CD14-positive monocyte (primary cell): ENCODE data around the gene APOH. TPM values are rescaled to one million over a fixed set of nuclear protein-coding genes. Genes with fewer than 3 reads are reported as not detected.

Experiments
- DNase-seq, 3 donors: peaks; one replicate each; pipeline ENCODE4 v3.0.0-alpha.2; 2011 to 2022
- H2AFZ ChIP-seq: 2 replicates; pipeline ENCODE4 v1.6.0; 2012; ENCODE audit warnings: mild to moderate bottlenecking, low read depth, low read length, inconsistent platforms; ENCODE audit not compliant: insufficient read depth, poor library complexity, severe bottlenecking
- H3K27ac ChIP-seq, 2 donors: 1 replicate in 1 of 2; 2 replicates in 1 of 2; pipeline ENCODE4 v1.5.1; 2012 to 2013; ENCODE audit warnings: low read length in 2 of 2, control low read depth in 1 of 2, inconsistent platforms in 1 of 2, low read depth in 1 of 2, mild to moderate bottlenecking in 1 of 2
- H3K27me3 ChIP-seq, 2 donors: one replicate each; pipeline versions ENCODE4 v1.6.0 to v1.6.1; 2011 to 2013; ENCODE audit warnings: low read length in 2 of 2; ENCODE audit not compliant: control insufficient read depth in 2 of 2, insufficient read depth in 2 of 2
- H3K36me3 ChIP-seq, 2 donors: replicated peaks in 1 of 2; 1 replicate in 1 of 2; 2 replicates in 1 of 2; pipeline versions ENCODE4 v1.5.1 to v1.6.1; 2012 to 2013; ENCODE audit warnings: low read length in 2 of 2, control low read depth in 1 of 2, inconsistent platforms in 1 of 2, mild to moderate bottlenecking in 1 of 2; ENCODE audit not compliant: insufficient read depth in 2 of 2, control insufficient read depth in 1 of 2
- H3K4me1 ChIP-seq, 2 donors: 1 replicate in 1 of 2; 2 replicates in 1 of 2; pipeline versions ENCODE4 v1.5.1 to v1.6.1; 2012 to 2013; ENCODE audit warnings: low read length in 2 of 2, control low read depth in 1 of 2, inconsistent platforms in 1 of 2, mild to moderate bottlenecking in 1 of 2, moderate library complexity in 1 of 2; ENCODE audit not compliant: insufficient read depth in 2 of 2, control insufficient read depth in 1 of 2
- H3K4me2 ChIP-seq: replicated peaks from 2 replicates; pipeline ENCODE3; 2012; ENCODE audit warnings: low read length, moderate library complexity, mild to moderate bottlenecking; ENCODE audit not compliant: poor library complexity, severe bottlenecking; ENCODE audit errors: extremely low read depth
- H3K4me3 ChIP-seq, 3 experiments: fragments of 200-600 bp in 1 of 3; sonication (generic) in 1 of 3; replicated peaks in 1 of 3; 1 replicate in 2 of 3; 2 replicates in 1 of 3; pipeline ENCODE4 v1.5.1; 2011 to 2013; ENCODE audit warnings: low read length in 3 of 3, mild to moderate bottlenecking in 3 of 3, control low read depth in 2 of 3, low read depth in 2 of 3, inconsistent platforms in 1 of 3, moderate library complexity in 1 of 3
- H3K79me2 ChIP-seq: 2 replicates; pipeline ENCODE4 v1.6.0; 2012; ENCODE audit warnings: mild to moderate bottlenecking, control low read depth, inconsistent platforms, low read length, moderate library complexity; ENCODE audit not compliant: insufficient read depth
- H3K9ac ChIP-seq: 2 replicates; pipeline ENCODE4 v1.6.0; 2017; ENCODE audit warnings: low read length, mild to moderate bottlenecking; ENCODE audit not compliant: insufficient read depth, poor library complexity, severe bottlenecking
- H3K9me3 ChIP-seq, 2 donors: replicated peaks in 1 of 2; 1 replicate in 1 of 2; 2 replicates in 1 of 2; pipeline versions ENCODE4 v1.5.1 to v1.6.1; 2012 to 2013; ENCODE audit warnings: low read length in 2 of 2, control low read depth in 1 of 2; ENCODE audit not compliant: control insufficient read depth in 1 of 2, insufficient read depth in 1 of 2
- H4K20me1 ChIP-seq: 2 replicates; pipeline ENCODE4 v1.6.0; 2012; ENCODE audit warnings: mild to moderate bottlenecking, low read length, control low read depth, moderate library complexity; ENCODE audit not compliant: insufficient read depth
- H3K27ac Mint-ChIP-seq, 7 donors: one replicate each; pipeline ENCODE4 v1.8.0; 2020; ENCODE audit warnings: mild to moderate bottlenecking in 7 of 7, mixed read lengths in 7 of 7, moderate library complexity in 6 of 7, inconsistent platforms in 2 of 7
- H3K27me3 Mint-ChIP-seq, 3 donors: one replicate each; pipeline ENCODE4 v1.8.0; 2021 to 2022; ENCODE audit warnings: low read depth in 3 of 3, mild to moderate bottlenecking in 3 of 3, mixed read lengths in 3 of 3, moderate library complexity in 3 of 3, inconsistent platforms in 1 of 3
- H3K36me3 Mint-ChIP-seq, 2 donors: one replicate each; pipeline ENCODE4 v1.8.0; 2020; ENCODE audit warnings: mixed read lengths in 2 of 2, inconsistent platforms in 1 of 2, mild to moderate bottlenecking in 1 of 2
- H3K4me1 Mint-ChIP-seq: one replicate; pipeline ENCODE4 v1.8.0; 2020; ENCODE audit warnings: mild to moderate bottlenecking, mixed read lengths
- H3K4me3 Mint-ChIP-seq, 2 donors: one replicate each; pipeline ENCODE4 v1.8.0; 2020; ENCODE audit warnings: mild to moderate bottlenecking in 2 of 2, mixed read lengths in 2 of 2, moderate library complexity in 1 of 2
- H3K9me3 Mint-ChIP-seq, 7 donors: one replicate each; pipeline ENCODE4 v1.8.0; 2020 to 2022; ENCODE audit warnings: mixed read lengths in 7 of 7, mild to moderate bottlenecking in 6 of 7, moderate library complexity in 6 of 7, inconsistent platforms in 2 of 7
- WGBS: methylation state at CpG from one replicate; pipeline ENCODE4 v1.1.5; 2013; ENCODE audit warnings: missing lambda C conversion rate; ENCODE audit not compliant: insufficient coverage; 5-methylcytosine and 5-hydroxymethylcytosine counted together
- intact Hi-C, 2 donors: fragments of 100-400 bp; cut with micrococcal nuclease; formaldehyde crosslinking; loops; one replicate each; pipeline versions ENCODE4 v1.15.0 to v1.15.1; 2023
- polyA plus RNA-seq, 3 donors: library from polyadenylated mRNA; depleted of rRNA in 1 of 3; unstranded in 2 of 3; stranded (reverse) in 1 of 3; fragments of 300-500 nt in 2 of 3; fragments of >200 nt in 1 of 3; fragmentation: Illumina TruSeq in 2 of 3; gene quantifications; 1 replicate in 2 of 3; 2 replicates in 1 of 3; pipeline ENCODE4 v1.2.3, GENCODE V29; 2012 to 2021
- TF ChIP-seq, protein P1 (sequence below): fragments of 200-600 bp; IDR thresholded peaks from one replicate; pipeline ENCODE4 v1.8.0; 2022; ENCODE audit warnings: antibody characterized with exemption, mild to moderate bottlenecking

The APOH gene
- polyA plus RNA-seq, 3 donors, result not detected

DNA sequence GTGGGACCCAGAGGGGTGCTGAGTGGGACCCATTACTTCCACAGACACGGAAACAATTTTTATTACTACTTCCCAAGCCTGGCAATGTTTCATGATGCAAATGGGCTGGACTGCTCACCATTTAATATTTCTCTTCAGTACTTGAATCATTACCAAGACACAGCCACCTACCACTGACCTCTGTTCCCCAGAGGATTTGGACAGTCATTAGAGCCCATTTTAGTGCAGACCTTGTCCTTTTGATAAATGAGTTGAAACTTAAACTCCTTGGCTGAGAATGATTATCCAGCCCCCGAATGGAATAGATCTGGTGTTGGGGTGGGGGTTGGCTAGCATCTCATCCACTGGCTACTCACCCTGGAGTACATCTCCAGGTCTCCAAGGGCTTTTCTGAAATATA lies 33.6 kb upstream of the APOH start:
- Mint-ChIP-seq H3K27ac (no peak overlapping the region), H3K27me3 (peaks cover 11 to 17% (median 16%) of the 10 kb centered on the region in 3 donors), H3K9me3 (peaks cover 0 to 6% (median 2%) of the 10 kb centered on the region in 7 donors), H3K36me3 (no peaks in the 10 kb centered on the region), H3K4me1 (no peaks in the 10 kb centered on the region), H3K4me3 (no peak overlapping the region)
- H3K79me2 ChIP-seq, result no peaks in the 10 kb centered on the region
- intact Hi-C loops, result no loop called here
- no peak overlapping the region for H3K27ac ChIP-seq
- H2AFZ ChIP-seq, result no peak overlapping the region
- no peak overlapping the region for H3K4me3 ChIP-seq
- no peak for DNase-seq
- TF ChIP-seq, protein P1, sequence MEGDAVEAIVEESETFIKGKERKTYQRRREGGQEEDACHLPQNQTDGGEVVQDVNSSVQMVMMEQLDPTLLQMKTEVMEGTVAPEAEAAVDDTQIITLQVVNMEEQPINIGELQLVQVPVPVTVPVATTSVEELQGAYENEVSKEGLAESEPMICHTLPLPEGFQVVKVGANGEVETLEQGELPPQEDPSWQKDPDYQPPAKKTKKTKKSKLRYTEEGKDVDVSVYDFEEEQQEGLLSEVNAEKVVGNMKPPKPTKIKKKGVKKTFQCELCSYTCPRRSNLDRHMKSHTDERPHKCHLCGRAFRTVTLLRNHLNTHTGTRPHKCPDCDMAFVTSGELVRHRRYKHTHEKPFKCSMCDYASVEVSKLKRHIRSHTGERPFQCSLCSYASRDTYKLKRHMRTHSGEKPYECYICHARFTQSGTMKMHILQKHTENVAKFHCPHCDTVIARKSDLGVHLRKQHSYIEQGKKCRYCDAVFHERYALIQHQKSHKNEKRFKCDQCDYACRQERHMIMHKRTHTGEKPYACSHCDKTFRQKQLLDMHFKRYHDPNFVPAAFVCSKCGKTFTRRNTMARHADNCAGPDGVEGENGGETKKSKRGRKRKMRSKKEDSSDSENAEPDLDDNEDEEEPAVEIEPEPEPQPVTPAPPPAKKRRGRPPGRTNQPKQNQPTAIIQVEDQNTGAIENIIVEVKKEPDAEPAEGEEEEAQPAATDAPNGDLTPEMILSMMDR, result no peak
- H3K4me2 ChIP-seq, result no peak overlapping the region
- no peaks in the 10 kb centered on the region for H3K4me1 ChIP-seq
- H3K9ac ChIP-seq, result no peak overlapping the region
- no peaks in the 10 kb centered on the region for H4K20me1 ChIP-seq
- peaks cover 0 to 3% of the 10 kb centered on the region in 2 donors for H3K27me3 ChIP-seq
- H3K36me3 ChIP-seq, result no peaks in the 10 kb centered on the region
- WGBS, result 100% methylated on average over 1 of the region's 2 CpGs
- H3K9me3 ChIP-seq, result no peaks in the 10 kb centered on the region

DNA sequence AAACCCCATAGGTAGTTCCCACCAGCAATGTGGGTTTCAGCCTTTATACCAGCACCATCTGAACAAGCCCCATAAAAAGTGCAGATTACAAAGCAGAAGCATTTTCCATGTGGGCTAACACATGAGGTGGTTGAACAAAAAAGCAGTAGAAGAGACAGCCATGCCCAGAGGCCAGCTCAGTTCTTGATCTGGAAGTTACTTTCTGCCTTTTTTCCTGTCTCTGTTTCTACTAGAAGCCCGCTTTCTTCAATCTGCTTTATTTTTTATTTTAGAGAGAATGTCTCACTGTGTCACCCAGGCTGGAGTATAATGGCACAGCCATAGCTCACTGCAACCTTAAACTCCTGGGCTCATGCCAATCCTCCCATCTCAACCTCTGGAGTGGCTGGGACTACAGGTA lies 31.5 kb upstream of the APOH start:
- TF ChIP-seq, protein P1, result no peak
- H3K27me3 Mint-ChIP-seq, result peaks cover 14 to 23% (median 16%) of the 10 kb centered on the region in 3 donors
- H3K79me2 ChIP-seq, result no peaks in the 10 kb centered on the region
- H3K4me1 Mint-ChIP-seq, result no peaks in the 10 kb centered on the region
- H2AFZ ChIP-seq, result no peak overlapping the region
- no peak for DNase-seq
- no peak overlapping the region for H3K4me3 Mint-ChIP-seq
- no peaks in the 10 kb centered on the region for H3K4me1 ChIP-seq
- no peak overlapping the region for H3K4me2 ChIP-seq
- intact Hi-C loops, result no loop called here
- peaks cover 0 to 6% (median 2%) of the 10 kb centered on the region in 7 donors for H3K9me3 Mint-ChIP-seq
- H4K20me1 ChIP-seq, result no peaks in the 10 kb centered on the region
- H3K4me3 ChIP-seq, result no peak overlapping the region
- no peak overlapping the region for H3K27ac ChIP-seq
- no peaks in the 10 kb centered on the region for H3K36me3 Mint-ChIP-seq
- H3K27me3 ChIP-seq, result peaks cover 0 to 3% of the 10 kb centered on the region in 2 donors
- H3K9me3 ChIP-seq, result no peaks in the 10 kb centered on the region
- no peak overlapping the region for H3K27ac Mint-ChIP-seq
- no CpG with 5 or more reads among the region's 1 CpG for WGBS
- H3K36me3 ChIP-seq, result no peaks in the 10 kb centered on the region
- no peak overlapping the region for H3K9ac ChIP-seq
